Skeletal muscle tissue (tissue), 4 donors: ENCODE results near the gene ZNF8. TPM values are rescaled to one million over a fixed set of nuclear protein-coding genes. Genes with fewer than 3 reads are reported as not detected.
"Not testable (repeated sequence)": the region's sequence is repeated elsewhere in the genome, so short reads cannot be mapped to it uniquely, and the experiment has no call there.

ENCODE experiments used
- H3K27ac ChIP-seq: one replicate; pipeline ENCODE4 v1.7.0; 2013; ENCODE audit warnings: mild to moderate bottlenecking, low read depth, low read length, inconsistent platforms
- H3K27me3 ChIP-seq, 3 donors: one replicate each; pipeline ENCODE4 v1.7.0; 2013; ENCODE audit warnings: low read length in 3 of 3; ENCODE audit not compliant: control insufficient read depth in 3 of 3, insufficient read depth in 3 of 3
- H3K36me3 ChIP-seq, 3 donors: one replicate each; pipeline ENCODE4 v1.7.0; 2013; ENCODE audit warnings: low read length in 3 of 3; ENCODE audit not compliant: control insufficient read depth in 3 of 3, insufficient read depth in 3 of 3
- H3K4me1 ChIP-seq, 3 donors: one replicate each; pipeline ENCODE4 v1.7.0; 2013; ENCODE audit warnings: low read length in 3 of 3, mild to moderate bottlenecking in 3 of 3; ENCODE audit not compliant: control insufficient read depth in 3 of 3, insufficient read depth in 3 of 3
- H3K4me3 ChIP-seq, 3 donors: one replicate each; pipeline ENCODE4 v1.7.0; 2013; ENCODE audit warnings: low read length in 3 of 3
- H3K9ac ChIP-seq, 3 donors: one replicate each; pipeline ENCODE4 v1.7.0; 2013; ENCODE audit warnings: low read length in 3 of 3, mild to moderate bottlenecking in 3 of 3, moderate library complexity in 2 of 3, low read depth in 1 of 3
- H3K9me3 ChIP-seq, 3 donors: one replicate each; pipeline ENCODE4 v1.7.0; 2013; ENCODE audit warnings: low read length in 3 of 3; ENCODE audit not compliant: control insufficient read depth in 3 of 3
- total RNA-seq: library from RNA; depleted of rRNA; stranded (reverse); fragments of >200 nt; gene quantifications from one replicate; pipeline ENCODE4 v1.2.3, GENCODE V29; 2014
- donor health status: Osteomylitis.

The ZNF8 gene
- total RNA-seq, 1 donor from 2014 or later, result 6.3 TPM

- peaks cover 0 to 3% (median 2%) of the 10 kb centered on the region in 3 donors for H3K9me3 ChIP-seq
- no peaks in the 10 kb centered on the region for H3K27me3 ChIP-seq
- H3K9ac ChIP-seq, result no peak overlapping the region
- H3K36me3 ChIP-seq, result peaks cover 47 to 60% (median 49%) of the 10 kb centered on the region in 3 donors
- no peaks in the 10 kb centered on the region for H3K4me1 ChIP-seq
- H3K4me3 ChIP-seq, result no peak overlapping the region
- H3K27ac ChIP-seq, result no peak overlapping the region
Observed at GRCh38 chr19:58338825-58339558, 60.2 kb downstream of the ZNF8 start.

DNA sequence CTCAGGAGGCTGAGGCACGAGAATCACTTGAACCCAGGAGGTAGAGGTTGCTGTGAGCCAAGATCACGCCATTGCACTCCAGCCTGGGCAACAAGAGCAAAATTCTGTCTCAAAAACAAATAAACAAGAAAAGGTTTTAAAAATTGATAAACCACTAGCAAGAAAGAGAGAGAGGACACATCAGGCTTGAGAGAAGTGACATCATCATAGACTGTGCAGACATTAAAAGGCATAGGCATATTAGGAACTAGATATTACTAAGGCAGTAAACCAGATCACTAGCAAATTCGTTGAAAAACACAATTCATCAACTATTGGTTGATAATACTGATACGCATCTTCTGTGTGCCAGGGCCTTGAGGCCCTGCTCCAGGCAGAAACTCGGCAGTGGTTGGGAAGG is 66.8 kb downstream of the ZNF8 start:
- H3K9me3 ChIP-seq, result no peaks in the 10 kb centered on the region
- H3K36me3 ChIP-seq, result peaks cover 2 to 4% (median 3%) of the 10 kb centered on the region in 3 donors
- peaks cover 7 to 21% (median 9%) of the 10 kb centered on the region in 3 donors for H3K27me3 ChIP-seq
- H3K4me3 ChIP-seq, result no peak overlapping the region
- no peak overlapping the region for H3K9ac ChIP-seq
- H3K27ac ChIP-seq, result no peak overlapping the region
- peaks cover 0 to 2% (median 2%) of the 10 kb centered on the region in 3 donors for H3K4me1 ChIP-seq

DNA sequence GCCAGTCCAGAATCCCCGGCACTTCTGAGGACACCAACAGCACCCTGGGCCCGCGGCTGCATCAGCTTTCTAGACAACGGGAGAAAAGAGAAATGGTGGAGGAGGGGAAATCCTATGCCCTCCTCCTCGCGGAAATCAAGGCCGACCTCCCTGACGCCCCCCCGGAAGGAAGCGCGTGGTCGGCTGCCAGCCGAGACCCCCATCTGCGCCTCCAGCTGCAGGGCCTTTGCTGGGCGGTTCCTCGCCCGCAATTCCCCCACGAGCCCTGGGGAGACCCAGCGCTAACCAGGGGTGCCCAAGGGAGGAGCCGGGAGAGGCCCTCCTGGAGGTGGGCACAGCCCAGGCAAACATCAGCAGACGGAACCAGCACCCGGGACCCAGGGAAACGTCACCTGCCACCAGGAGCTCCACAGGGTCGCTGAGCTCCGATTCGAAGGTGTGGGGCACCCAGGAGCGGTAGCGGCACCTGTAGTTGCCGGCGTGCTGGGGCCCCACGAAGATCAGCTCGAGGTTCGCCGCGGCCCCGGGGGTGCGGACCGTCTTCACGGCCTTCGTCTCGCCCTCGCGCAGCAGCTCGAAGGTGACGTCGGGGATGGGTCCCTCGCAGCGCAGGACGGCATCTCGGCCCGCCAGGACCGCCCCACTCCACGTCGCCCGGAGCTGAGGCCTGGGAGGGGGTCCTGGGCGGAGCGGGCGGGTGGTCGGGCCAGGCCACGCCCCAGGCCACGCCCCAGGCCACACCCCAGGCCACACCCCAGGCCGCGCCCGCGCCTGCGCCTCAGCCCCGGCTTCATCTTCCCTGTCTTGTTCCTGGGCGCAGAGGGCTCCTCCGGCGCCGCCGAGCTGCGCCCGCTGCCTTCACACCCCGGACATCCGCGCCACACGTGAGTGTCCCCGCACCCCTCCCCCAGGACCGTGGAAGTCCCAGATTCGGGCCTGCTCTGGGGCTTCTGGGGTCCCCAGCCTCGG is 68.5 kb downstream of the ZNF8 start:
- Histone ChIP-seq H3K36me3 (no peaks in the 10 kb centered on the region), H3K9me3 (no peaks in the 10 kb centered on the region), H3K4me1 (peaks cover 0 to 2% (median 2%) of the 10 kb centered on the region in 3 donors), H3K27me3 (peaks cover 11 to 35% (median 14%) of the 10 kb centered on the region in 3 donors), H3K9ac (peak overlapping the region; percentile 50 to 68 (median 54)), H3K27ac (no peak overlapping the region), H3K4me3 (peak overlapping the region; percentile 56 to 65 (median 61))

GRCh38 chr19:58348080-58348479 is 69.3 kb downstream of the ZNF8 start:
- Histone ChIP-seq H3K9ac (peak overlapping the region in 1 of 3 donors; percentile 54), H3K4me3 (peak overlapping the region; percentile 56 to 65 (median 60)), H3K27me3 (peaks cover 15 to 43% (median 22%) of the 10 kb centered on the region in 3 donors)
- H3K36me3 ChIP-seq, H3K27ac ChIP-seq, H3K4me1 ChIP-seq, H3K9me3 ChIP-seq: not testable (repeated sequence)

DNA sequence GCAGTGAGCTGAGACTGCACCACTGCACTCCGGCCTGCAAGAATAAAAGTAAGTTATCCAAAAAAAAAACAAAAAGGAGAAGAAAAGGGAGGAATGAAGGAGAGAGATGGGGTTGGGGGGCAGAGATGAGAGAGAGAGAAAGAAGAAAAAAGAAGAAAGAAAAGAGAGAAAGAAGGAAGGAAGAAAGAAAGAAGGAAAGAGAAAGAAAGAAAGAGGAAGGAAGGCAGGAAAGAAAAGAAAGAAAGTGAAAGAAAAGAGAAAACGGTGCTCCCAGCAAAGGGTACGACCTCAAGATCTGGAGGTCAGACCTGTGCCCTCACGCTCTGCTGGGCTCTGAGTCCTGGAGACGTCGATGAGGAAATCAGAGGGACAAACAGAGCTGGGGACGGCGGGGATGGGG is 70.8 kb downstream of the ZNF8 start:
- Histone ChIP-seq H3K27ac (no peak overlapping the region), H3K9me3 (no peaks in the 10 kb centered on the region), H3K36me3 (no peaks in the 10 kb centered on the region), H3K4me1 (peaks cover 0 to 2% (median 2%) of the 10 kb centered on the region in 3 donors), H3K9ac (no peak overlapping the region), H3K27me3 (peaks cover 17 to 55% (median 32%) of the 10 kb centered on the region in 3 donors), H3K4me3 (no peak overlapping the region)

- Histone ChIP-seq H3K27ac (no peak overlapping the region), H3K4me3 (no peak overlapping the region), H3K36me3 (no peaks in the 10 kb centered on the region), H3K9me3 (no peaks in the 10 kb centered on the region), H3K27me3 (peaks cover 17 to 61% (median 38%) of the 10 kb centered on the region in 3 donors), H3K9ac (no peak overlapping the region), H3K4me1 (peaks cover 0 to 2% (median 2%) of the 10 kb centered on the region in 3 donors)
Observed at GRCh38 chr19:58350001-58350861, 71.5 kb downstream of the ZNF8 start.

- Histone ChIP-seq H3K9ac (no peak overlapping the region), H3K27me3 (peaks cover 17 to 61% (median 41%) of the 10 kb centered on the region in 3 donors), H3K36me3 (no peaks in the 10 kb centered on the region), H3K4me1 (peaks cover 5 to 7% (median 6%) of the 10 kb centered on the region in 3 donors), H3K4me3 (no peak overlapping the region), H3K27ac (no peak overlapping the region), H3K9me3 (no peaks in the 10 kb centered on the region)
Observed at GRCh38 chr19:58350871-58351557, 72.3 kb downstream of the ZNF8 start.

DNA sequence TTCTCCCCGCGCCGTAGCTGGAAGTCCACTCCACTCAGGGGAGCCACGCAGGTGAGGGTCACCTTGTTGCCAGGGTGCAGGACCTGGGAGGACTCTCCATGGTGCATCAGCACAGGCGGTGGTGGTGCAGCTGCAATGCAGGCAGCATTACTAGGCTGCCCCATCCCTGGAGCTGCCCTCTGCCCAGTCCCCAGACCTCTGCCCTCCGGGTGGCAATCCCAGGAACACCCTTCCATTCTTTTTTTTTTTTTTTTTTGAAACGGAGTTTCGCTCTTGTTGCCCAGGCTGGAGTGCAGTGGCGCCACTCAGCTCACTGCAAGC is 72.8 kb downstream of the ZNF8 start:
- no peaks in the 10 kb centered on the region for H3K36me3 ChIP-seq
- no peak overlapping the region for H3K9ac ChIP-seq
- no peak overlapping the region for H3K4me3 ChIP-seq
- peaks cover 7 to 12% (median 10%) of the 10 kb centered on the region in 3 donors for H3K4me1 ChIP-seq
- H3K27ac ChIP-seq, result no peak overlapping the region
- H3K27me3 ChIP-seq, result peaks cover 20 to 64% (median 44%) of the 10 kb centered on the region in 3 donors
- H3K9me3 ChIP-seq, result no peaks in the 10 kb centered on the region
